HCT116 (cell line): Measurements from ENCODE around the gene TLE3.

Experiments
- EGR1 ChIP-seq: IDR thresholded peaks from 2 replicates; pipeline ENCODE4 v1.6.1; 2012; ENCODE audit warnings: low read depth
- EZH2 ChIP-seq: fragments of 200-600 bp; sonication (generic); IDR thresholded peaks from 2 replicates; pipeline ENCODE4 v1.6.1; 2017; ENCODE audit warnings: antibody characterized with exemption, mixed run types
- JUND ChIP-seq: IDR thresholded peaks from 2 replicates; pipeline ENCODE4 v1.6.1; 2012
- POLR2A ChIP-seq: IDR thresholded peaks from 2 replicates; pipeline ENCODE4 v1.7.0; 2011; ENCODE audit warnings: borderline replicate concordance; ENCODE audit not compliant: insufficient read depth, insufficient read length; ENCODE audit errors: extremely low read depth
- TF ChIP-seq, protein P1 (sequence below): IDR thresholded peaks from 2 replicates; pipeline ENCODE4 v1.6.1; 2012; ENCODE audit warnings: low read depth

GRCh38 chr15:70025413-70026296, 72.1 kb downstream of the TLE3 start:
- TF ChIP-seq EZH2 (no peak), EGR1 (no peak), JUND (no peak), POLR2A (no peak)
- TF ChIP-seq, protein P1, sequence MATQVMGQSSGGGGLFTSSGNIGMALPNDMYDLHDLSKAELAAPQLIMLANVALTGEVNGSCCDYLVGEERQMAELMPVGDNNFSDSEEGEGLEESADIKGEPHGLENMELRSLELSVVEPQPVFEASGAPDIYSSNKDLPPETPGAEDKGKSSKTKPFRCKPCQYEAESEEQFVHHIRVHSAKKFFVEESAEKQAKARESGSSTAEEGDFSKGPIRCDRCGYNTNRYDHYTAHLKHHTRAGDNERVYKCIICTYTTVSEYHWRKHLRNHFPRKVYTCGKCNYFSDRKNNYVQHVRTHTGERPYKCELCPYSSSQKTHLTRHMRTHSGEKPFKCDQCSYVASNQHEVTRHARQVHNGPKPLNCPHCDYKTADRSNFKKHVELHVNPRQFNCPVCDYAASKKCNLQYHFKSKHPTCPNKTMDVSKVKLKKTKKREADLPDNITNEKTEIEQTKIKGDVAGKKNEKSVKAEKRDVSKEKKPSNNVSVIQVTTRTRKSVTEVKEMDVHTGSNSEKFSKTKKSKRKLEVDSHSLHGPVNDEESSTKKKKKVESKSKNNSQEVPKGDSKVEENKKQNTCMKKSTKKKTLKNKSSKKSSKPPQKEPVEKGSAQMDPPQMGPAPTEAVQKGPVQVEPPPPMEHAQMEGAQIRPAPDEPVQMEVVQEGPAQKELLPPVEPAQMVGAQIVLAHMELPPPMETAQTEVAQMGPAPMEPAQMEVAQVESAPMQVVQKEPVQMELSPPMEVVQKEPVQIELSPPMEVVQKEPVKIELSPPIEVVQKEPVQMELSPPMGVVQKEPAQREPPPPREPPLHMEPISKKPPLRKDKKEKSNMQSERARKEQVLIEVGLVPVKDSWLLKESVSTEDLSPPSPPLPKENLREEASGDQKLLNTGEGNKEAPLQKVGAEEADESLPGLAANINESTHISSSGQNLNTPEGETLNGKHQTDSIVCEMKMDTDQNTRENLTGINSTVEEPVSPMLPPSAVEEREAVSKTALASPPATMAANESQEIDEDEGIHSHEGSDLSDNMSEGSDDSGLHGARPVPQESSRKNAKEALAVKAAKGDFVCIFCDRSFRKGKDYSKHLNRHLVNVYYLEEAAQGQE, result no peak
